Measurements from ENCODE around the gene PEBP1.

The PEBP1 gene

GRCh38 chr12:118136559-118137003 is 657 bp downstream of the PEBP1 start:
- peak; percentile 61 for DNase-seq (ENCODE audit: low spot score)

DNA sequence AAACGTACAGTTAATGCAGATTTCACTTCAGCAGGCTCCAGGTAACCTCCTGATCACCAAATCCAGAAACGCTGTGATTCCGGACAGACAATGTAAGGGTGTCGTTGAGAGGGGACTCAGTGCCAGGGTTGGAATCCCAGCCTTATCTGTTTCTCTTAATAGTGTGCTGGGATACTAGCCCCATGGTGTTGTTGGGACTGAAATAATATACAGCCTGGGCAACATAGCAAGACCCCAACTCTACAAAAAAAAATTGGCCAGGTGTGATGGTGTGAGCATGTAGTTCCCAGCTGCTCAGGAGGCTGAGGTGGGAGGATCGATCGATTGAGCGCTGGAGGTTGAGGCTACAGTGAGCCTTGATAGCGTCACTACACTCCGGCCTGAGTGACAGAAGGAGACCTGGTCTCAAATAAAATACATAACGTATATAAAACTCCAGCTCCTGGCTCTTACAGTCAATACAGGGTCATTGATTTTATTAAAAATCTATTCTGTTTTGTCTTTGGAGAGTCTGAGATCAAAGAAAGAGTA is 1.3 kb downstream of the PEBP1 start:
- DNase-seq (ENCODE audit: low spot score) = no peak

GRCh38 chr12:118140825-118141224 is 4.9 kb downstream of the PEBP1 start:
- no peak for DNase-seq (ENCODE audit: low spot score)

DNA sequence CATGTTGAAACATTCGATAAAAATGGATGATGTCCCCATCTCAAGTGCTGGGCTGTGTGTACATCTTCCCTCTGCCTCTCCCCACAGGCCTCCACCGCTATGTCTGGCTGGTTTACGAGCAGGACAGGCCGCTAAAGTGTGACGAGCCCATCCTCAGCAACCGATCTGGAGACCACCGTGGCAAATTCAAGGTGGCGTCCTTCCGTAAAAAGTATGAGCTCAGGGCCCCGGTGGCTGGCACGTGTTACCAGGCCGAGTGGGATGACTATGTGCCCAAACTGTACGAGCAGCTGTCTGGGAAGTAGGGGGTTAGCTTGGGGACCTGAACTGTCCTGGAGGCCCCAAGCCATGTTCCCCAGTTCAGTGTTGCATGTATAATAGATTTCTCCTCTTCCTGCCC is 8.6 kb downstream of the PEBP1 start:
- DNase-seq (ENCODE audit: low spot score) = no peak

GRCh38 chr12:118145113-118145797 is 9.3 kb downstream of the PEBP1 start:
- no peak for DNase-seq (ENCODE audit: low spot score)

GRCh38 chr12:118145798-118146156 is 9.9 kb downstream of the PEBP1 start:
- DNase-seq (ENCODE audit: low spot score) = no peak

DNA sequence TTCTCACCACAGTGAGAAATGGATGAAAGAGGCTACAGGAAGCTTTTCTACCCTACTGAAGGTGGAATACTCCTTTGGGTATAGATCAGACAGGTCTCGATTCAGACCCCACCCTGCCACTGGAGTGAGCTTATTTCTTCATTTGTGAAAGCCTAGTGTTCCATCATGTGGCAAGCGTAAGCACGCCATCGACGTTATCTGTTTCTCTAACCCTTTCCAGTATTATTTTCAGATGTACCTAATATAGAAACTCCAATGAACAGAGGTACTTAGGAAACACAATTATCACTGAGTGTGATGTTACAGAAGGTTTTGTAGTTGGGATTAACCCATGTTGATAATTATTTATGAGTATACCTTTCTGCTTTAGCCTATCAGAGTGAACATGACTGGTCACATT is 12.4 kb downstream of the PEBP1 start:
- DNase-seq (ENCODE audit: low spot score) = no peak

- DNase-seq (ENCODE audit: low spot score) = no peak
Measured at GRCh38 chr12:118150625-118151024, 14.7 kb downstream of the PEBP1 start.

DNA sequence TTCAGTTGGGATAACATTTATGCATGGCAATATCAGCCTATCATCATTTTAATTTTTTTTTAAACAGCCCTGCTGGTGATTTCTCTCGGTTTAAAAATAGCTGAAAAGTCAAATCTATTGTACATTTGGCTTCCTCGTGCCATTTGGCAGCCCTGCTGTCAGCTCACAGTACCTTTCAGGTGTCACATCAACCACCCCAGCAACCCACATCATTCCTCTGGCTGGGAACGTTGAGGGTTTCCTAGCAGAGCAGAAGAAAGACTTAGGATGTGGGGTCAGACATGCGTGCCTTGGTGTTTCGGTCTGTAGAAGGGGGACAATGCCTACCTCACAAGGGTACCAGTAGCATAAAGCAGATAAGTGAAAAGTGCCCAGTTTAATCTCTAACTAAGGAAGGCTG is 15.8 kb downstream of the PEBP1 start:
- no peak for DNase-seq (ENCODE audit: low spot score)

GRCh38 chr12:118160536-118160935 is 24.6 kb downstream of the PEBP1 start:
- no peak for DNase-seq (ENCODE audit: low spot score)

DNA sequence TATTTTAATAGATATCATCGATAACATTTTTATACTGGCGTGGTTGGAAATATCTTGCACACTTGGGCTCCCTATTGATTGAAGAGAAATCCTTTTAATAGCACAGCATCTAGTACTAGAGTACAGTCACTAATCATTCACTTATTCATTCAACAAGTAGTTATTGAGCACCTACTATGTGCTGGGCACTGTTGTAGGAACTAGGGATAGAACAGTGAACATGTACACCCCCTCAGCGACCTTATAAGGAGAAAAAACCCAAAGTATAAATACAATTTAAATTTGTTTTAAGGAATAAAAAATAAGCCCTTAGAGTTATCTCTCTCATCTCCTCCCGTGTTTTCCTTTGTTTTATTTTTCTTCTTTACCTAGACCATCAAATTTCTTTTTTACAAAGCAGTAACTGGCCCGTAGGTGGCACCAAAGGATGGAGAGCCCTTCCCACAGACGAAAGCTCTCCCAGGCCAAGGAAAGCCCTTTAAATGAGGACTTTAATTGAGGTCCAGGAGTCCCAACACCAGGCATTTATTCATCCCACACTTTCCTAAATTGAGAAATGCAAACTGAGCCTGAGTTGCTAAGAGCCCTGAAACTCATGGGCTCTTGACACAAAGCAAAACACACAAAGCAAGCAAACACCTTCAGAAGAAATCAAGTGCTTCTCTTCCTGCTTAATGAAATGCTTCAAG is 29.0 kb downstream of the PEBP1 start:
- peak; percentile 66 for DNase-seq (ENCODE audit: low spot score)

DNA sequence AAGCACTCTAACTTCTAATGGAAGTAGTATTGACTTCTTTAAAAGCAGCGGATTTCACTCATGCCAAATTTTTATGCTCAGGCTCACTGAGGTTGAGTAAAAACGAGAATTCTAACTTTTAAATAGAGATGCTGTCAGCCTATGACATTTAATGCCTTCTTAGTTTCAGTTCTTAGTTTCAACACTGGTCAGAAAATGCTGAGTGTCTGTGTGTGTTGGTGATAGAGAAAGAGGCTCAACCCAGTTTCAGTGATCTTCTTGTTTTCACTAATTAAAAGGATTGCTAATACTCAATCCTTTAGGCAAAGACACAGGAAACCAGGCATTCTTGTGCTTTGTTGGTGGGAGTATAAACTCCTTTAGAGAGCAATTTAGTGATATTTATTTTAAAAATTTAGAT is 31.0 kb downstream of the PEBP1 start:
- DNase-seq (ENCODE audit: low spot score) = no peak

DNA sequence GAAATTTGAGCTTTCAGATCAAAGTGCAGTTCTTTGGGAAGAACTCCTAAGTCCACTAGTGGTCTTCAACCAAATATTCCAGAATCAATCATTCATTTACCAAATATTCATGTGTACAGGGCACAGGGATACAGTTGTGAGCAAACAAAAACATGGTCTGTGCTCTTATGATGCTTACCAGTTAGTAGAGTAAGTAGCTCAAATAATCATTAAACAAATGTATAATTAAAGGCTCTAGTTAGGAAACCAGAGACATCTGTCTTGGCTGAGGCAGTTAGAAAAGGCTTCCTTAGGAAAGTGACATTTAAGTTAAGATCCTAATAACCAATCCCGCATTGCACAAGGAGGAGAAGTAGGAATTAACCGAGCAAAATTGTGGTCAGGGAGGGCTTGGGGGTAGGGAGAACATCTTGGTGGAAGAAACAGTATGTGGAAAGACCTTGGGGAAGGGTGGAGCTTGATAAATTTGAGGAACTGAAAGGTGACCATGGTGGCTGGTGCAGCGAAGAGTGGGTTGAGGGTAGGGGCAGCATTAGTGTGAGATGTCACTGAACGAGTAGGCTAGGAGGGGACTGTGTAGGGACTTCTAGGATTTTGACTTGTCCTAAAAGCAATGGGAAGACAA is 40.0 kb downstream of the PEBP1 start:
- no peak for DNase-seq (ENCODE audit: low spot score)

DNA sequence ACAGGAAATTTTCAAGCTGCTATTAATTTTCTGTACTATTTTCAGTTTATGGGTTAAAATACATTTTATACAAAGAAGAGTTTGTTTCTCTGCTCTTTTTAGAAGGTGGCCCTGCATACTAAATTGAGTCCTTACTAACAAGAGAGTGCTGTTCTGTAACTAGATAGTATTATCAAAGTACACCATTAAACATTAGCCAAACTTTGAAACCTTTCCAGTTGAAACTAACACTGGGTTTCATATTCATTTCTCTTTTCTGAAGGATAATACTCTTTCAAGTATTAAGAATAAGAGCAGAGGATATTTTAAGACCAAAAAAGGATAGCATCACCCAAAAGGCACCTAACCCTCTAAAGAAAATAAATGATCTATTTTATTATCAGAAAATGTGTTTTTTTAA is 47.2 kb downstream of the PEBP1 start:
- no peak for DNase-seq (ENCODE audit: low spot score)

GRCh38 chr12:118183711-118184110 is 47.8 kb downstream of the PEBP1 start:
- DNase-seq (ENCODE audit: low spot score) = no peak

DNA sequence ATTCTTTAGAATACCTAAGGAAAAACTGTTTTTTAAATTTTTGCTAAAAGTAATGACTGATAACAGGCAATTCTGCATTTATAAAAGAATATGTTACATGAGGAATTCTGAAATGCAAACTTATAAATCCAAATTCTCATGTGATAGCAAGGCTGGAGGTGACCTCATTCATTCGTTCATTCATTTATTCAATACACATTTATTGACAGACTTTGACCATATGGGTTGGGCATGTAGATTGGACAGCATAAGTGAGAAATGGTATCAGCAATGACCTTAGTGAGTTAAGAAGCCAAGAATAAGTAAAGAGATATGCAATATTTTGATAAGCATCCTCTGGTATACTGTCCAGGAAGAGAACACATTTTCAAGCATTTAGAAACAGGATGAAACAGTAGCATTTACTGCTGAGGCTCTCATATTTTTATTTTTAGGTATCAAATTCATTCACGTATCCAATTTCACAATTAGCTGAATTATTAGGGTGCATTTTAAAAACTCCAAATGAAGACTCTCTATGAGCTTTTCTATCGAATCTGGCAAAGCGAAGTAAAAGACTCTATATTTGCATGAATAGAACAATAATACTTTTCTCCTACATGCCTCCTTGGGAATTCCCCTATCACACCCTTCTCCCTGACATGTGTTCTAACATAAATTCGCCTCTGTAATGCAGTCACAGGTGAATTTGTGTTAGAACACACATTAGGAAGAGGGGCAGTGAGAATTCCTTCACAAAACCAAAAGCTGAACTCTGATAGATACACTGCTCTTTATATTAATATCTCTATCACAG is 49.9 kb downstream of the PEBP1 start:
- DNase-seq (ENCODE audit: low spot score) = no peak

DNA sequence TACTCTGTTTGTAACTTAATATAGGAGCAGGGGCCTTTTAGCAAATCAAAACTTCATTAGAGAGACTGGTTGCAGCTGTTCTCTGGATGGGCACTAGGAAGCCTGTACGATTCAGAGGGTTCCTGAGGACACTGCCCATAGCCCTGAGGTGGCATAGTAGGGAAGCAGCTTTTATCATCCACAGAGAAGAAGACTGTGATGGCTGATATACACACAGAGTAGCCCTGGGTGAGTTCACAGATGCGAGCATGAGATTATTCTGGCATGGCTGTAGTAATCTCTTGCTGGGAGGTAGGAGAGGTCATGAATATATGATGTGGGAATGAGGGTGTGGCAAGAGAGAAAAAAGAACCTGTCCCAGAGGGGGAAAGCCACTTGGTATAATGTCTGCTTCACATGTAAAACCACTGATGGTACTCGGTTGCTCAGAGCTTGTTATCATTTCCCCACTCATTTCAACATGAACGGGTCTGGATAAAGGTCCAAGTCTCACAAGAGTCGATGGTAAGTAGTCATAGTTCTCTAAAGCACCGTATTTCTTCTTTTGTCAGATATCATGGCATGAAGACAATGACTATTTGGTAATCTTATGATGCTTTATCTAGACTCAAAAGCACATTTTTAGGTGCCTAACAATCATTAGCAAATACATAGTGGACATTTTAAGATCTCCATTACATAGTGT is 52.0 kb downstream of the PEBP1 start:
- no peak for DNase-seq (ENCODE audit: low spot score)

GRCh38 chr12:118188690-118189371 is 52.9 kb downstream of the PEBP1 start:
- DNase-seq (ENCODE audit: low spot score) = no peak

DNA sequence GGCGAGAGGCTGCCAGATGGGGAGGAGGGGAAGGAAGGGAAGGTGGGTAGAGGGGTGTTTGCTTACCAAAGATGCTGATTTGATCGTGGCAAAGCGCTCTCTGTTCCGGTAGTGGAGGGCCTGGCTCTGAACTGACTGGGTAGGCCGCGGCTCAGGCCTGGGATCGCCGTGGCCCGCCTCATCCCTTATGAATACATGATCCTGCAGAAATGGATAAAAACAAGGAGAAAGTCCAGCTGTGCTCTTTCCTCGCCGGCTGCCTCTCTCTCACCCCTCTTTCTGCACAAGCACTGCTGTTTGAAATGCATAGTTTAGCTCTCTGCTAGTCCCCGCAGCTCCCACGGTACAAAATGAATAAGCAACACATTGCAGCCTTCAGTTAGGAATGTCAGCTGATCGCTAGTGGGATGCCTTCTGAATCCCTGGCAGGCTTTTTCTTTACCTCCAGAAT is 53.8 kb downstream of the PEBP1 start:
- no peak for DNase-seq (ENCODE audit: low spot score)

DNA sequence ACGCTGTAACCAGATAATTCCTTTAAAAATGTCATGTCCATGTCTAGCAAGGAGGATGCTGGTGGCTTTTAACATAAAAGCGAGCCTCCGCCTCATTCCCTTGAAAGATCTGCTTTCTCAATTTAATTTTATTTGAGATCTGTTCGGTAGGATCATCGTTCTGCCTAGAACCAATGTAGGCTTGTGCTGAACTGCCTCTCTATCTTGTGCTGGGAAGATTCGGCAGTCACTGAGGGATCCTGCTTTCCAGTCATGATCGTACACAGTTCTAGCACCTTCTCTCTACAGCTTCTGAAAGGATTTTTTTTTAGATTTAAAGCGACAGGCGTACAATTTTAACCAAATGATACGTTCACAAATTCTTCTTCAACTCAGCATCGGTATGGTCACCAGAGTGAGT is 54.3 kb downstream of the PEBP1 start:
- no peak for DNase-seq (ENCODE audit: low spot score)

DNA sequence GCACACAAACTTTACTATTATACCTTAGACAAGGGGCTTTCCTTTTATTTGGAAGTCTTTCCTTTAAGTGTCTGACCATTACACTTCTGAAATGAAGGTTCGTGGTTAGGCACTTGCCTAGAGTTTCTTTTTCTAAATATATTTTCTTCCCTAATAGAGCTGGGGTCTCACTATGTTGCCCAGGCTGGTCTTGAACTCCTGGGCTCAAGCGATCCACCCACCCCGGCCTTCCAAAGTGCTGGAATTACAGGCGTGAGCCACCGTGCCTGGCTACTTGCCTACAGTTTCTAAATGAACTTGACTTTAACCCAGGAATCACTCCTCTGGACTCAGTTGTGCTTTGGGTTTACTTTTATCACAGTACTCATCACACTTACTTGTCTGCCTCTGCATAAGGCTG is 57.6 kb downstream of the PEBP1 start:
- no peak for DNase-seq (ENCODE audit: low spot score)
